K562 (cell line): ENCODE results near the gene RARRES1. TPM values are rescaled to one million over a fixed set of nuclear protein-coding genes. Genes with fewer than 3 reads are reported as not detected.

Experiments
- ADNP ChIP-seq: fragments of 200-800 bp; sonication (Bioruptor generic); IDR thresholded peaks from 2 replicates; pipeline ENCODE4 v1.6.1; 2016; ENCODE audit warnings: missing genetic modification characterization, missing compliant biosample characterization
- AFF1 ChIP-seq, 2 experiments: fragments of 450-650 bp; IDR thresholded peaks; 2 replicates each; pipeline ENCODE4 v1.6.1; 2018; ENCODE audit warnings: mild to moderate bottlenecking in 2 of 2, low read depth in 1 of 2; ENCODE audit not compliant: partially characterized antibody in 2 of 2
- CBX5 ChIP-seq: IDR thresholded peaks from 2 replicates; pipeline ENCODE4 v1.6.1; 2014; ENCODE audit warnings: low read depth, borderline replicate concordance
- HMBOX1 ChIP-seq: sonication (generic); IDR thresholded peaks from 2 replicates; pipeline ENCODE4 v1.6.1; 2016
- KDM5B ChIP-seq: fragments of 200-600 bp; sonication (generic); IDR thresholded peaks from 2 replicates; pipeline ENCODE4 v1.6.1; 2012; ENCODE audit warnings: low read depth, mild to moderate bottlenecking, moderate library complexity, low read length, control low read depth, inconsistent platforms; ENCODE audit not compliant: insufficient replicate concordance
- MCM7 ChIP-seq, 2 experiments: fragments of 450-650 bp; IDR thresholded peaks; 2 replicates each; pipeline ENCODE4 v1.6.1; 2016 to 2018
- MYC ChIP-seq, 2 experiments: fragments of 250-450 bp in 1 of 2; sonication (Bioruptor Pico) in 1 of 2; IDR thresholded peaks; 2 replicates each; pipeline versions ENCODE4 v1.5.1 to v1.6.1; 2012 to 2021; ENCODE audit warnings: low read depth in 2 of 2, borderline replicate concordance in 1 of 2, improper control_type of control experiment in 1 of 2, low read length in 1 of 2, mild to moderate bottlenecking in 1 of 2, moderate library complexity in 1 of 2
- SIN3A ChIP-seq, 2 experiments: fragments of 150-350 bp in 1 of 2; IDR thresholded peaks; 2 replicates each; pipeline ENCODE4 v1.6.1; 2011 to 2016; ENCODE audit warnings: borderline replicate concordance in 2 of 2, low read depth in 2 of 2, low read length in 2 of 2, mild to moderate bottlenecking in 2 of 2, moderate library complexity in 2 of 2; ENCODE audit not compliant: control insufficient read depth in 1 of 2
- SMARCC2 ChIP-seq: fragments of 450-650 bp; IDR thresholded peaks from 2 replicates; pipeline ENCODE4 v1.6.1; 2017; ENCODE audit warnings: antibody characterized with exemption, moderate library complexity, mild to moderate bottlenecking, low read depth
- SUPT5H ChIP-seq: fragments of 450-650 bp; IDR thresholded peaks from 2 replicates; pipeline ENCODE4 v1.6.1; 2016
- TAF9B ChIP-seq: fragments of 450-650 bp; IDR thresholded peaks from 2 replicates; pipeline ENCODE4 v1.6.1; 2018; ENCODE audit warnings: mild to moderate bottlenecking; ENCODE audit not compliant: partially characterized antibody
- ZFP36 ChIP-seq: fragments of 150-350 bp; IDR thresholded peaks from 2 replicates; pipeline ENCODE4 v1.6.1; 2018; ENCODE audit warnings: low read length, low read depth; ENCODE audit not compliant: partially characterized antibody
- ZNF518B ChIP-seq: fragments of 250-450 bp; sonication (Bioruptor Pico); IDR thresholded peaks from 2 replicates; pipeline ENCODE4 v1.5.0; 2021; ENCODE audit warnings: mild to moderate bottlenecking, moderate library complexity
- ZNF561 ChIP-seq: fragments of 450-650 bp; formaldehyde crosslinking; conservative IDR thresholded peaks from 2 replicates; pipeline ENCODE4 v1.4.0; 2020; ENCODE audit warnings: mild to moderate bottlenecking, moderate library complexity
- polyA plus RNA-seq, 8 experiments: library from polyadenylated mRNA; depleted of rRNA in 4 of 8; stranded (reverse) in 5 of 8; unstranded in 3 of 8; fragments of >200 nt; fragmentation: Nextera tagmentation in 2 of 8; fragmentation: Illumina TruSeq in 1 of 8; extraction: Ambion mirVana in 2 of 8; extraction: Trizol in 1 of 8; gene quantifications; 2 replicates each; pipeline versions ENCODE4 v1.2.1 to v1.2.3, GENCODE V29; 2011 to 2014; ENCODE audit warnings: inconsistent platforms in 1 of 8, missing spikeins in 1 of 8
- total RNA-seq, 7 experiments: library from RNA; depleted of rRNA in 6 of 7; stranded (reverse); fragments of >200 nt in 6 of 7; fragmentation: Illumina TruSeq in 2 of 7; extraction: Trizol in 2 of 7; gene quantifications; 2 replicates each; pipeline versions ENCODE4 v1.2.1 to v1.2.3, GENCODE V29; 2011 to 2021; ENCODE audit warnings: low replicate concordance in 1 of 7
- TF ChIP-seq, protein P1 (sequence below): fragments of 250-450 bp; sonication (Bioruptor Pico); IDR thresholded peaks from 2 replicates; pipeline ENCODE4 v1.8.0; 2021; ENCODE audit warnings: moderate library complexity, mild to moderate bottlenecking, inconsistent platforms

The RARRES1 gene
- total and polyA plus RNA-seq, 9 of the 15 experiments (the other 6 are each of a cell fraction or from before 2014, with no cell fraction given) = not detected

DNA sequence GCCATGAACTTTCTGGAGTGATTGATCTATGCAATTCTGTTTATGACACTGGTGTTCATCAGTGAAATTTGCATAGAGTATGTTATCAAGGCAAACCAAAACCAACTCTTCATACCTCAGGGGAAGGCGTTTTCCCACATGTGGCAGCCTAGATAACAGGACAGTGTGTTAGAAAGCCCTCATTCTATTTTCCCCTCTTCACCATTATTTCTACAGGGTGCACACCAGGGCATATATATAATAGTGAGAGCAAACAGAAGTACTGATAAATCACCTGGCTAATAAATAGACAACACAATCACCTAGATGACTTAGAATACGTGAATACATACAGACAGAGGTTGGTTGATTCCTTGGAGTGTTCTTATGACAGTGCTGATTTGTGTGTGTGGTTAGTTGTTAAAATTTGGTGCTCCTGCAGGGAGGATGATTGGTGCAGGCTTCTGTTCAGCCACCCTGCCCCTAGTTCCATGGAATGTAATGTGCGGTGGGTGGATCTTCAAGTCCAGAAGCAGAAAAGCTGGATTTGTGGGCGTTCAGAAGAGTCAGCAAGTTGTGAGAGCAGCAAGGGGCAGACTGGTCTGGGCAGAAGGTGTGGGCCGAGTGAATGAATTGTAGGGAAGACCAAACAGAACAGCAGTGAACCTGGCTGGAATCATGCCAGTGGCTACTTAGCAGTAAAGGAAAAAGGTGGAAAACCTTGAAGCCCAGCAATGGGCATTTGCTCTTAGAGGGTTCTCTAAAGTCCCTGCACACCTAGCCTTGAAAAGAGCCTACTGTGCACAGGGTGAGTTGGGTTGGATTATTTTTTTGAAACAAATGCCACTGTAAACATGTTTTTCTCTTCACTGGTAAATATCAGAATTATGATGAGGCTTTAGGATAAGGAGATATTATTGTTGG is 11.7 kb upstream of the RARRES1 start (continued):
- TF ChIP-seq AFF1 (IDR thresholded peaks at IDR 0.05; ENCODE audit: low read depth in 1 of 2, partially characterized antibody in 2 of 2) (no peak), MCM7 (IDR thresholded peaks at IDR 0.05) (0 out of 4 replicates have a peak, but pooled peaks of 1 of the 2 experiments have one; percentile 14), ZNF518B (CRISPR knock-in tag) (no peak), CBX5 (no peak), SIN3A (IDR thresholded peaks at IDR 0.05; ENCODE audit: borderline replicate concordance in 2 of 2, control insufficient read depth in 1 of 2, low read depth in 2 of 2, low read length in 2 of 2) (no peak), SUPT5H (no peak), HMBOX1 (peak; percentile 50), MYC (IDR thresholded peaks at IDR 0.05; ENCODE audit: low read depth, low read length) (peak; percentile 38; the same call in 1 of the 2 replicates), MYC (CRISPR knock-in tag; IDR thresholded peaks at IDR 0.05; ENCODE audit: borderline replicate concordance, low read depth) (no peak), SMARCC2 (peak; percentile 83; the same call in 1 of the 2 replicates), ADNP (tag) (peak; percentile 73; the same call in 1 of the 2 replicates), ZNF561 (CRISPR knock-in tag) (no peak), KDM5B (no peak), TAF9B (peak; percentile 11), ZFP36 (no peak)
- TF ChIP-seq, protein P1, sequence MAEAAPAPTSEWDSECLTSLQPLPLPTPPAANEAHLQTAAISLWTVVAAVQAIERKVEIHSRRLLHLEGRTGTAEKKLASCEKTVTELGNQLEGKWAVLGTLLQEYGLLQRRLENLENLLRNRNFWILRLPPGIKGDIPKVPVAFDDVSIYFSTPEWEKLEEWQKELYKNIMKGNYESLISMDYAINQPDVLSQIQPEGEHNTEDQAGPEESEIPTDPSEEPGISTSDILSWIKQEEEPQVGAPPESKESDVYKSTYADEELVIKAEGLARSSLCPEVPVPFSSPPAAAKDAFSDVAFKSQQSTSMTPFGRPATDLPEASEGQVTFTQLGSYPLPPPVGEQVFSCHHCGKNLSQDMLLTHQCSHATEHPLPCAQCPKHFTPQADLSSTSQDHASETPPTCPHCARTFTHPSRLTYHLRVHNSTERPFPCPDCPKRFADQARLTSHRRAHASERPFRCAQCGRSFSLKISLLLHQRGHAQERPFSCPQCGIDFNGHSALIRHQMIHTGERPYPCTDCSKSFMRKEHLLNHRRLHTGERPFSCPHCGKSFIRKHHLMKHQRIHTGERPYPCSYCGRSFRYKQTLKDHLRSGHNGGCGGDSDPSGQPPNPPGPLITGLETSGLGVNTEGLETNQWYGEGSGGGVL (CRISPR knock-in tag) = no peak
